ENCODE measurements around the gene LSM11.

GRCh38 chr5:157785801-157786200 lies 42.3 kb downstream of the LSM11 start:
- TF ChIP-seq, protein P1, sequence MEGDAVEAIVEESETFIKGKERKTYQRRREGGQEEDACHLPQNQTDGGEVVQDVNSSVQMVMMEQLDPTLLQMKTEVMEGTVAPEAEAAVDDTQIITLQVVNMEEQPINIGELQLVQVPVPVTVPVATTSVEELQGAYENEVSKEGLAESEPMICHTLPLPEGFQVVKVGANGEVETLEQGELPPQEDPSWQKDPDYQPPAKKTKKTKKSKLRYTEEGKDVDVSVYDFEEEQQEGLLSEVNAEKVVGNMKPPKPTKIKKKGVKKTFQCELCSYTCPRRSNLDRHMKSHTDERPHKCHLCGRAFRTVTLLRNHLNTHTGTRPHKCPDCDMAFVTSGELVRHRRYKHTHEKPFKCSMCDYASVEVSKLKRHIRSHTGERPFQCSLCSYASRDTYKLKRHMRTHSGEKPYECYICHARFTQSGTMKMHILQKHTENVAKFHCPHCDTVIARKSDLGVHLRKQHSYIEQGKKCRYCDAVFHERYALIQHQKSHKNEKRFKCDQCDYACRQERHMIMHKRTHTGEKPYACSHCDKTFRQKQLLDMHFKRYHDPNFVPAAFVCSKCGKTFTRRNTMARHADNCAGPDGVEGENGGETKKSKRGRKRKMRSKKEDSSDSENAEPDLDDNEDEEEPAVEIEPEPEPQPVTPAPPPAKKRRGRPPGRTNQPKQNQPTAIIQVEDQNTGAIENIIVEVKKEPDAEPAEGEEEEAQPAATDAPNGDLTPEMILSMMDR (conservative IDR thresholded peaks at IDR 0.05; ENCODE audit: low read length), result no peak
- TF ChIP-seq EZH2phosphoT487 (IDR thresholded peaks at IDR 0.05; ENCODE audit: borderline replicate concordance), result no peak

Measured in Loucy (cell line).